ENCODE results near the gene PIP5K1B. TPM values are rescaled to one million over a fixed set of nuclear protein-coding genes. Genes with fewer than 3 reads are reported as not detected.

Gene PIP5K1B
- total RNA-seq, 1 donor from 2014 or later: 0.71 TPM

- no peak for TF ChIP-seq CTCF (IDR thresholded peaks at IDR 0.05; ENCODE audit: insufficient read depth, low read length, poor library complexity, severe bottlenecking)
- Histone ChIP-seq H3K27me3 (ENCODE audit: control insufficient read depth, insufficient read depth, low read length) (no peaks in the 10 kb centered on the region), H3K4me3 (ENCODE audit: low read depth, low read length) (no peak overlapping the region), H3K36me3 (ENCODE audit: control insufficient read depth, insufficient read depth, low read length) (no peaks in the 10 kb centered on the region)
- DNase-seq (ENCODE audit: low read depth): no peak
Observed at GRCh38 chr9:68721666-68722330, 16.8 kb downstream of the PIP5K1B start.

- H3K27me3 ChIP-seq (ENCODE audit: control insufficient read depth, insufficient read depth, low read length): no peaks in the 10 kb centered on the region
- H3K4me3 ChIP-seq (ENCODE audit: low read depth, low read length): no peak overlapping the region
- no peaks in the 10 kb centered on the region for H3K36me3 ChIP-seq (ENCODE audit: control insufficient read depth, insufficient read depth, low read length)
- TF ChIP-seq CTCF (IDR thresholded peaks at IDR 0.05; ENCODE audit: insufficient read depth, low read length, poor library complexity, severe bottlenecking): no peak
- no peak for DNase-seq (ENCODE audit: low read depth)
Observed at GRCh38 chr9:68725070-68725469, 20.0 kb downstream of the PIP5K1B start.

GRCh38 chr9:68726489-68726888 is 21.4 kb downstream of the PIP5K1B start:
- no peak for TF ChIP-seq CTCF (IDR thresholded peaks at IDR 0.05; ENCODE audit: insufficient read depth, low read length, poor library complexity, severe bottlenecking)
- DNase-seq (ENCODE audit: low read depth): no peak
- no peak overlapping the region for H3K4me3 ChIP-seq (ENCODE audit: low read depth, low read length)
- no peaks in the 10 kb centered on the region for H3K27me3 ChIP-seq (ENCODE audit: control insufficient read depth, insufficient read depth, low read length)
- no peaks in the 10 kb centered on the region for H3K36me3 ChIP-seq (ENCODE audit: control insufficient read depth, insufficient read depth, low read length)

GRCh38 chr9:68727636-68728035 is 22.6 kb downstream of the PIP5K1B start:
- no peak for TF ChIP-seq CTCF (IDR thresholded peaks at IDR 0.05; ENCODE audit: insufficient read depth, low read length, poor library complexity, severe bottlenecking)
- no peak for DNase-seq (ENCODE audit: low read depth)
- Histone ChIP-seq H3K36me3 (ENCODE audit: control insufficient read depth, insufficient read depth, low read length) (no peaks in the 10 kb centered on the region), H3K27me3 (ENCODE audit: control insufficient read depth, insufficient read depth, low read length) (no peaks in the 10 kb centered on the region), H3K4me3 (ENCODE audit: low read depth, low read length) (no peak overlapping the region)

- no peak for DNase-seq (ENCODE audit: low read depth)
- Histone ChIP-seq H3K27me3 (ENCODE audit: control insufficient read depth, insufficient read depth, low read length) (no peaks in the 10 kb centered on the region), H3K36me3 (ENCODE audit: control insufficient read depth, insufficient read depth, low read length) (no peaks in the 10 kb centered on the region), H3K4me3 (ENCODE audit: low read depth, low read length) (no peak overlapping the region)
- TF ChIP-seq CTCF (IDR thresholded peaks at IDR 0.05; ENCODE audit: insufficient read depth, low read length, poor library complexity, severe bottlenecking): no peak
Observed at GRCh38 chr9:68728731-68729130, 23.7 kb downstream of the PIP5K1B start.

All from kidney epithelial cell (primary cell).